PC-3 (cell line): ENCODE data around the gene CT83. TPM values are rescaled to one million over a fixed set of nuclear protein-coding genes. Genes with fewer than 3 reads are reported as not detected.

ENCODE experiments used
- total RNA-seq: library from RNA; depleted of rRNA; stranded (reverse); fragments of >200 nt; gene quantifications from 2 replicates; pipeline ENCODE4 v1.2.3, GENCODE V29; 2014; rRNA removed

The CT83 gene
- total RNA-seq, 1 experiment from 2014 or later = not detected

Other genes starting within 250 kb of the CT83 start
- 0.07 TPM in 1 of 2 replicates, not detected in the other for gene SLC6A14, start 26.4 kb downstream of the CT83 start, total RNA-seq